ENCODE data around the gene NSMCE1.

The NSMCE1 gene, protein sequence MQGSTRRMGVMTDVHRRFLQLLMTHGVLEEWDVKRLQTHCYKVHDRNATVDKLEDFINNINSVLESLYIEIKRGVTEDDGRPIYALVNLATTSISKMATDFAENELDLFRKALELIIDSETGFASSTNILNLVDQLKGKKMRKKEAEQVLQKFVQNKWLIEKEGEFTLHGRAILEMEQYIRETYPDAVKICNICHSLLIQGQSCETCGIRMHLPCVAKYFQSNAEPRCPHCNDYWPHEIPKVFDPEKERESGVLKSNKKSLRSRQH

DNA sequence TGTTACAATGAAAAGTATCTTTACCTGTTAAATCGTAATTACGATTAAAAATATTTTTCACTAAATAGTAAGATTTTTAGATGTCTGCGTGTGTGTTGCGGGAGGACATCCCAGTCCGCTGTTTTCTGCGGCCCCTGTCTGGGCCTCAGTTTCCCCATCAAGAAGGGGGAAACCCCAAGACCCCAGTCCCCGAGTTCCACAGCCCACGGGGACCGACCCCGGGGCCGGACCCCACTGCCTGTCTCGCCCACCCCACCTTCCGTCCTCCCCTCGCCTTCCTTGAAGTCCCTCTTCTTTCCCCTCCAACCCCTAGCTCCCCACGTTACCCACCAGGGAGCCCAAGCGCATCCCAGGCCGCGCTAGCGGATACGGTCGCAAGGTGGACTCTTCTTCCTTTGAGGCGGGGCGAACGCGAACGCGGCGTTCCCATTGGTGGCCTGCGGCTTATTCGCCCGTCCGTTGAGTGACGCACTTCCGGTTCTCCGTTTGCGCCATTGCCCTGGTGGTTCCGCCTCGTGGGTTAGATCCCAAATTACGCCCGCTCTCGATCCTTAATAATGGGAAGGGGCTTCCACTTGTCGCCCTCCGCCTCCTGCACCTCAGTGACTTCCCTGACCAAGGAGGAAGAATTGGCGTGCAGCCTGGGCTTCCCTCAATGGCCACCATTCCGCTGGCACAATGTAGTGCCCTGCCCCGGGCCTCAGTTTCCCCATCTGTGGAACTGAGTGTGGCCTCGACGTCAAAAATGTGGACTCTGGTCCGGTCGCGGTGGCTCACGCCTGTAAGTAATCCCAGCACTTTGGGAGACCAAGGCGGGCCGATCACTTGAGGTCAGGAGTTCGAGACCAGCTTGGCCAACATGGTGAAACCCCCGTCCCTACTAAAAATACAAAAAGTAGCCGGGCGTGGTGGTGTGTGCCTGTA is at the start of gene NSMCE1:
Gene NSMCE1, minus strand, starts transcription at position 397 of the 924 bp plus-strand sequence. CDS start 11,202 bp downstream, outside the sequence.
- in situ Hi-C loops (cut with MboI; ENCODE audit: low pct_unique_long_range_greater_than_20kb, low sequenced_read_pairs, unreplicated experiment): no loop called here
- DNase-seq (ENCODE audit: low spot score): peak; percentile 91
- TF ChIP-seq, protein P1, sequence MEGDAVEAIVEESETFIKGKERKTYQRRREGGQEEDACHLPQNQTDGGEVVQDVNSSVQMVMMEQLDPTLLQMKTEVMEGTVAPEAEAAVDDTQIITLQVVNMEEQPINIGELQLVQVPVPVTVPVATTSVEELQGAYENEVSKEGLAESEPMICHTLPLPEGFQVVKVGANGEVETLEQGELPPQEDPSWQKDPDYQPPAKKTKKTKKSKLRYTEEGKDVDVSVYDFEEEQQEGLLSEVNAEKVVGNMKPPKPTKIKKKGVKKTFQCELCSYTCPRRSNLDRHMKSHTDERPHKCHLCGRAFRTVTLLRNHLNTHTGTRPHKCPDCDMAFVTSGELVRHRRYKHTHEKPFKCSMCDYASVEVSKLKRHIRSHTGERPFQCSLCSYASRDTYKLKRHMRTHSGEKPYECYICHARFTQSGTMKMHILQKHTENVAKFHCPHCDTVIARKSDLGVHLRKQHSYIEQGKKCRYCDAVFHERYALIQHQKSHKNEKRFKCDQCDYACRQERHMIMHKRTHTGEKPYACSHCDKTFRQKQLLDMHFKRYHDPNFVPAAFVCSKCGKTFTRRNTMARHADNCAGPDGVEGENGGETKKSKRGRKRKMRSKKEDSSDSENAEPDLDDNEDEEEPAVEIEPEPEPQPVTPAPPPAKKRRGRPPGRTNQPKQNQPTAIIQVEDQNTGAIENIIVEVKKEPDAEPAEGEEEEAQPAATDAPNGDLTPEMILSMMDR (IDR thresholded peaks at IDR 0.05; ENCODE audit: extremely low read depth, insufficient read depth, missing control alignments): peak; percentile 11

DNA sequence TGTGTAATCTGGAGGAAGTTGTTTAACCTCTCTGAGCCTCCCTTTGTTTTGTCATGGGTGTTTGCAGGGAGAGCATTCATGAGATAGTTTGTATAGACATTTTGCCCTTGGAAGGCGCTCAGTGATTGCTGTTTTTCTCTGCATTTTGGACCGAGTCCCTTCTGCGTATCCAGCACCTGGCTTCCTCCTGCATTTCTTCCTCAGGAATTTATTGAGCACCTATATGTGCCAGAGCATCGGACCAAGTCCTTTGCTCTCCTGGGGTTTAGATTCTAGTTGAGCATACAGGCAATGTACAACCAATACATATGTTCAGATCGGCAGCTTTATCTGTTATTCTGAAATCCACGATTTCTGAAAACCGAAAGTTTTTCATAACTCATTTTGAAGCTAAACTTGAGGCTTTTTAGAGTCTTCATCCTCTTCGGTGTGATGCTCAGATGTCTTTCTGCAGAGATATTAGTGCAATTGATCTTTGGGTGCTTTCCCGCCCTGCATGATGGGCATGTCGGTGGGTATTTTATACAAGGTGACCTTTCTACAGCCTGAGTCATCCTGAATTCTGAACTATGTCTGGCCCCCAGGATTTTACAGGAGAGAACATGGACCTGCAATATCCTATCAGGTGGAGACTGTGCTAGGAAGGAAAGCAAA is 49.3 kb upstream of the NSMCE1 start:
- no peak for DNase-seq (ENCODE audit: low spot score)
- in situ Hi-C loops (cut with MboI; ENCODE audit: low pct_unique_long_range_greater_than_20kb, low sequenced_read_pairs, unreplicated experiment): loop anchor here (5.0 kb wide), 1 partner anchor 76 kb away; no protein-coding TSS in a partner anchor
- TF ChIP-seq, protein P1 (IDR thresholded peaks at IDR 0.05; ENCODE audit: extremely low read depth, insufficient read depth, missing control alignments): no peak

DNA sequence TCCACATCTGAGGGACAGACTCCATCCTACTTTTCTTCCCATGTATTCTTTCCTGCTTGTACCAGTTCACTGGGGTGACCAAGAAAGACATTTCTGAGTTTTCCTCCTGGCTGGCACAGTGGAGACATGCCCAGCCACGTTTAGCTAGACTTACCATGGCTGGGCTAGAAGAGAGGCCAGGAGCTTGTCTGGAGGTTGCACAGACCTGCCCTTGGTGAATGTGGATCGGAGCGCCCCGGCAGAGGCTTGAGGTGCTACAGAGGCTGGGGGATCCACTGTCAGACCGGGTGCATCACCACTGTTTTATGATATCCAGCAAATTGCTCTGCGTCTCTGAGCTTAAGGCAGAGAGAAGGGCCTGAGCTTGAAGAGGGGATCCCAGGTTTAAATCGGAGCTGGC is 48.7 kb upstream of the NSMCE1 start:
- no peak for DNase-seq (ENCODE audit: low spot score)
- in situ Hi-C loops (cut with MboI; ENCODE audit: low pct_unique_long_range_greater_than_20kb, low sequenced_read_pairs, unreplicated experiment): loop anchor here (5.0 kb wide), 1 partner anchor 75 kb away; no protein-coding TSS in a partner anchor
- TF ChIP-seq, protein P1 (IDR thresholded peaks at IDR 0.05; ENCODE audit: extremely low read depth, insufficient read depth, missing control alignments): no peak

DNA sequence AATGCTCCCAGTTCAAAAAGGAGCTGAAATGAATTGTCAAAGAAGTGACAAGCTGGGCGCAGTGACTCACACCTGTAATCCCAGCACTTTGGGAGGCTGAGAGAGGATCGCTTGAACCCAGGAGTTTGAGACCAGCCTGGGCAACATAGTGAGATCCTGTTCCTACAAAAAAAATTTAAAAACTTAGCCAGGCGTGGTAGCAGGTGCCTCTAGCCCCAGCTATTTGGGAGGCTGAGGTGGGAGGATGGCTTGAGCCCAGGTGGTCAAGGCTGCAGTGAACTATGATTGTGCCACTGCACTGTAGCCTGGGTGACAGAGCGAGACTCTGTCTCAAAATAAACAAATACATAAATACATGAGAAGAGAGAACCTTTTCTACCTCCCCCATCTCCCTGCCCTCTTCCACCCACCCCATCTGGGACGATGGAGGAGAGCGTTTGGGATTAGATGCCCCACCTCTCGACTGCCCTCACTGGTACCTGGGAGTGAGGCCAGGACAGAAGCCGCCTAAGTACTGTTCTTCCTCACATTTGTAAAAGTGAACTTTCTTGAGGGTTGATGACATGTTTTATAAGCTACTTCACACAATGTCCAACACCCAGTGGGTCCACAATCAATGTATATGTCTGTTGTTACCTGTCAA is 47.6 kb upstream of the NSMCE1 start:
- in situ Hi-C loops (cut with MboI; ENCODE audit: low pct_unique_long_range_greater_than_20kb, low sequenced_read_pairs, unreplicated experiment): loop anchor here (5.0 kb wide), 1 partner anchor 74 kb away; no protein-coding TSS in a partner anchor
- DNase-seq (ENCODE audit: low spot score): no peak
- TF ChIP-seq, protein P1 (IDR thresholded peaks at IDR 0.05; ENCODE audit: extremely low read depth, insufficient read depth, missing control alignments): no peak

DNA sequence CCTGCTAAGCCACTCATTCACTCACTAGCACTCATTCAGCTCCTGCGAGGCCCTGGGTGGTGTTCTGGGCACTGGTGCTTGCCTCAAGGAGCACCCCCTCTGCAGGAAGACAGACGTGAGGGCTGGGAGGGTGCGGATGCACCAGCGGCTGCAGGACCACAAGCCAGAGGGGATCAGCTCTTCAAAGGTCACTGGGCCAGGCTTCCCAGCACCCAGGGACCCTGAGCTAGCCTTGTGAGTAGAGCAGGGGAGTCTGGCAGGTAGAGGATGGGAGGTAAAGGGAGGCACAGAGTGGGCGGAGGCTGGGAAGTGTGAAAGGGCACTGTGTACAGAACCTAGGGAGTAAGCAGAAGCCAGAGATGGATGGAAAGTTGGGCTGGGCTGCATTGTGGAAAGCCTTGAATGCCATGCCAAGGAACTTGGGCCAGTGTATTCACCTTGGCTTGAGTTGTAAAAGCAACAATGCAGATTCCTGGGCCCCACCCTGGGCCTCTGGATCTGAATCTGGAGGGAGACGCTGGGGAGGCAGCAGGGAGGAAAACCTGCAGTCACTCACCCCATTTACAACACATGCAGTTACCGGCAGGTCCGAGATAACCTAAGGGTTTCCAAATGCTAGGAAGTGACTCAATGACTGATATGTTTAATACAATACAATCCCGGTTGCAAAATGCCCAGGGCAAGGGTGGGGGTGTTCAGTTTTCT is 46.9 kb upstream of the NSMCE1 start:
- in situ Hi-C loops (cut with MboI; ENCODE audit: low pct_unique_long_range_greater_than_20kb, low sequenced_read_pairs, unreplicated experiment): loop anchor here (5.0 kb wide), 1 partner anchor 73 kb away; no protein-coding TSS in a partner anchor
- peak; percentile 54 for DNase-seq (ENCODE audit: low spot score)
- TF ChIP-seq, protein P1 (IDR thresholded peaks at IDR 0.05; ENCODE audit: extremely low read depth, insufficient read depth, missing control alignments): peak; percentile 8
